T-helper 1 cell (primary cell): Measurements from ENCODE around the gene MLLT6.

Source experiments
- DNase-seq, 5 donors: peaks; one replicate each; pipeline ENCODE4 v3.0.0-alpha.2; 2012 to 2020

MLLT6 gene

GRCh38 chr17:38745545-38745944, 40.5 kb downstream of the MLLT6 start:
- no peak for DNase-seq

GRCh38 chr17:38746004-38746848, 41.2 kb downstream of the MLLT6 start:
- DNase-seq = no peak

GRCh38 chr17:38746849-38747462, 41.9 kb downstream of the MLLT6 start:
- DNase-seq = no peak

- no peak for DNase-seq
These were observed 42.5 kb downstream of the MLLT6 start for GRCh38 chr17:38747463-38748148.

- DNase-seq = no peak
These were observed 43.2 kb downstream of the MLLT6 start, which contains the start of gene PCGF2 for GRCh38 chr17:38748149-38748891. Gene PCGF2 (minus strand): TSS chr17:38748336. CDS start chr17:38740402, 7,934 bp downstream.

- no peak for DNase-seq
These were observed 43.8 kb downstream of the MLLT6 start for GRCh38 chr17:38748892-38749222.

GRCh38 chr17:38749223-38750043, 44.4 kb downstream of the MLLT6 start:
- no peak for DNase-seq

GRCh38 chr17:38750044-38750311, 44.9 kb downstream of the MLLT6 start:
- no peak for DNase-seq

- DNase-seq = no peak
These were observed 45.4 kb downstream of the MLLT6 start for GRCh38 chr17:38750312-38751121.

GRCh38 chr17:38751144-38751807, 46.2 kb downstream of the MLLT6 start:
- DNase-seq = no peak

GRCh38 chr17:38751808-38752307, 46.8 kb downstream of the MLLT6 start:
- peak; percentile 44 to 87 (median 67) for DNase-seq

GRCh38 chr17:38752308-38753070, 47.4 kb downstream of the MLLT6 start, which contains the start of gene PSMB3:
Gene PSMB3 (plus strand): TSS chr17:38752741. CDS start chr17:38752827, 86 bp downstream.
- DNase-seq = peak; percentile 92 to 99 (median 95)

- no peak for DNase-seq
These were observed 48.0 kb downstream of the MLLT6 start for GRCh38 chr17:38753071-38753506.

- peak in 1 of 5 donors; percentile 36 for DNase-seq
These were observed 56.5 kb downstream of the MLLT6 start for GRCh38 chr17:38761612-38762011.

GRCh38 chr17:38762231-38762630, 57.2 kb downstream of the MLLT6 start:
- no peak for DNase-seq

GRCh38 chr17:38766341-38766740, 61.3 kb downstream of the MLLT6 start:
- DNase-seq = no peak

GRCh38 chr17:38768417-38768816, 63.3 kb downstream of the MLLT6 start:
- no peak for DNase-seq

GRCh38 chr17:38773258-38773657, 68.2 kb downstream of the MLLT6 start:
- DNase-seq = no peak

GRCh38 chr17:38777641-38778250, 72.7 kb downstream of the MLLT6 start:
- DNase-seq = no peak
